HCT116 (cell line): ENCODE measurements around the gene OR10AD1.
A peak's percentile ranks its signal among the peaks of the same experiment; 100 is the strongest.

Experiments used
- EZH2 ChIP-seq: fragments of 200-600 bp; sonication (generic); IDR thresholded peaks from 2 replicates; pipeline ENCODE4 v1.6.1; 2017; ENCODE audit warnings: antibody characterized with exemption, mixed run types
- EZH2phosphoT487 ChIP-seq: fragments of 200-600 bp; IDR thresholded peaks from 2 replicates; pipeline ENCODE4 v1.6.1; 2018; ENCODE audit warnings: antibody characterized with exemption, borderline replicate concordance
- MAX ChIP-seq: IDR thresholded peaks from 2 replicates; pipeline ENCODE4 v1.6.1; 2012
- POLR2A ChIP-seq: IDR thresholded peaks from 2 replicates; pipeline ENCODE4 v1.7.0; 2011; ENCODE audit warnings: borderline replicate concordance; ENCODE audit not compliant: insufficient read depth, insufficient read length; ENCODE audit errors: extremely low read depth
- POLR2AphosphoS5 ChIP-seq: IDR thresholded peaks from 2 replicates; pipeline ENCODE4 v1.6.1; 2011; ENCODE audit warnings: mild to moderate bottlenecking, low read depth, low read length, moderate library complexity
- RAD21 ChIP-seq: IDR thresholded peaks from 2 replicates; pipeline ENCODE4 v1.6.1; 2012; ENCODE audit warnings: low read depth, mild to moderate bottlenecking
- TCF7L2 ChIP-seq: IDR thresholded peaks from 2 replicates; pipeline ENCODE4 v1.7.0; 2011; ENCODE audit warnings: borderline replicate concordance, inconsistent platforms; ENCODE audit not compliant: insufficient read depth, insufficient read length; ENCODE audit errors: extremely low read depth
- ZFX ChIP-seq: fragments of 450-650 bp; IDR thresholded peaks from 2 replicates; pipeline ENCODE4 v1.6.1; 2017
- TF ChIP-seq, protein P1 (sequence below), 3 experiments: fragments of 200-600 bp in 1 of 3; sonication (generic) in 1 of 3; IDR thresholded peaks in 2 of 3; conservative IDR thresholded peaks in 1 of 3; 2 replicates each; pipeline ENCODE4 v1.5.1; 2012 to 2017; ENCODE audit warnings: low read depth in 2 of 3, low read length in 2 of 3, antibody characterized with exemption in 1 of 3, borderline replicate concordance in 1 of 3, control low read depth in 1 of 3, mild to moderate bottlenecking in 1 of 3, mixed read lengths in 1 of 3, mixed run types in 1 of 3, moderate library complexity in 1 of 3; ENCODE audit not compliant: insufficient read depth in 1 of 3

DNA sequence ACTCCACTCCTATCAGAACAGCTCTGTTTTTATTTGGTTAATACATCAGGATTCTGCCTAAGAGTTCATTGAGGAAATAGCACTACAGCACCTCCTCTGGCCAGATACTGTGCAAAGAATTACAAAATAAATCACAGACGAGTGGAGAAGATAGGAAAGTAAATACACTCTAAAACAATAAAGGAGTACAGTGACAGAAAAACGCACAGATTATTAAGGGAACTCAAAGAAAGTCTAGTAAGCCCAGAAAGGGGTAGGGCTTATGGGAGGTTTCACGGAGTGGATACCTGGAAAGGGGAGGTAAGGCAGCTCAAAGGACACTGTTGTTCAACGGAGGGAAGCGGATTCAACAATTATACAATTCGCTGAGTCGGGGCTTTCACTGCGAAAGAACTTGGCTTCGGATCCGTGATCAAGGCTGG is 5.5 kb downstream of the OR10AD1 start:
- TF ChIP-seq, protein P1, sequence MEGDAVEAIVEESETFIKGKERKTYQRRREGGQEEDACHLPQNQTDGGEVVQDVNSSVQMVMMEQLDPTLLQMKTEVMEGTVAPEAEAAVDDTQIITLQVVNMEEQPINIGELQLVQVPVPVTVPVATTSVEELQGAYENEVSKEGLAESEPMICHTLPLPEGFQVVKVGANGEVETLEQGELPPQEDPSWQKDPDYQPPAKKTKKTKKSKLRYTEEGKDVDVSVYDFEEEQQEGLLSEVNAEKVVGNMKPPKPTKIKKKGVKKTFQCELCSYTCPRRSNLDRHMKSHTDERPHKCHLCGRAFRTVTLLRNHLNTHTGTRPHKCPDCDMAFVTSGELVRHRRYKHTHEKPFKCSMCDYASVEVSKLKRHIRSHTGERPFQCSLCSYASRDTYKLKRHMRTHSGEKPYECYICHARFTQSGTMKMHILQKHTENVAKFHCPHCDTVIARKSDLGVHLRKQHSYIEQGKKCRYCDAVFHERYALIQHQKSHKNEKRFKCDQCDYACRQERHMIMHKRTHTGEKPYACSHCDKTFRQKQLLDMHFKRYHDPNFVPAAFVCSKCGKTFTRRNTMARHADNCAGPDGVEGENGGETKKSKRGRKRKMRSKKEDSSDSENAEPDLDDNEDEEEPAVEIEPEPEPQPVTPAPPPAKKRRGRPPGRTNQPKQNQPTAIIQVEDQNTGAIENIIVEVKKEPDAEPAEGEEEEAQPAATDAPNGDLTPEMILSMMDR (IDR thresholded peaks at IDR 0.05 in 2 of 3, conservative IDR thresholded peaks at IDR 0.05 in 1 of 3; ENCODE audit: borderline replicate concordance in 1 of 3, insufficient read depth in 1 of 3, low read depth in 2 of 3, low read length in 2 of 3), result peak; percentile 36 to 69 (median 59); a peak in 5 of 6 replicates
- TF ChIP-seq MAX, result 0 out of 2 replicates have a peak, but pooled peaks have one; percentile 19
- TF ChIP-seq EZH2, result no peak
- TF ChIP-seq POLR2A, result no peak
- TF ChIP-seq ZFX, result no peak
- TF ChIP-seq POLR2AphosphoS5, result no peak
- no peak for TF ChIP-seq TCF7L2
- TF ChIP-seq EZH2phosphoT487, result no peak
- peak; percentile 35; the same call in 1 of the 2 replicates for TF ChIP-seq RAD21
